IMR-90 (cell line): ENCODE data around the gene TLCD1.

Experiments used
- BHLHE40 ChIP-seq: fragments of 150-350 bp; IDR thresholded peaks from 2 replicates; pipeline ENCODE4 v1.6.1; 2016; ENCODE audit warnings: mild to moderate bottlenecking, low read depth, low read length
- CTCF ChIP-seq: conservative IDR thresholded peaks from 2 replicates; pipeline ENCODE4 v1.5.1; 2012; ENCODE audit warnings: mild to moderate bottlenecking, low read depth, low read length, improper control_type of control experiment
- MXI1 ChIP-seq: IDR thresholded peaks from 2 replicates; pipeline ENCODE4 v1.6.1; 2012; ENCODE audit warnings: low read depth, mild to moderate bottlenecking, low read length, moderate library complexity, borderline replicate concordance
- POLR2A ChIP-seq: IDR thresholded peaks from 2 replicates; pipeline ENCODE4 v1.6.1; 2012; ENCODE audit warnings: mild to moderate bottlenecking, low read depth, low read length

DNA sequence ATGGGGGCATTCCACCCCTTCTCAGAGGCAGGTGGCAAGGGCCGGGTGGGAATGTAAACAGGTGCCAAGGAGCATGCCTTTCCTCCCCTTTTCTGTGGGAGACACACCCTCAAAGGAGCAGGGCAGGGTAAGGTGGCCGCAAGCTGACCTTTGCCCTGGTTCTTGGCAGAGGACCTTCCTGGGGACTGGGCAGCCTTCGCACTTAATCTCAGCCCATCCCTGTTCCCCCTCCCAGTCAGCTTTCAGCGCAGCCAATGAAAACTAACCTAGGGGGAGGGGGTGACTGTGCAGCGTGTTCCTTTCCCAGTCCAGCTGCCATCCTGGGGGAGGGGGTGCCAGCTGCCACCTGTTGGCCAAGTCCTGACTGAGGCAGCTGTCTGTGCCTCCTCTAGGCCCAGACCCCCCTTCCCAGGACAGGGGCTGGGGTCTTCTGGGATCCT is 20.6 kb upstream of the TLCD1 start:
- TF ChIP-seq CTCF (no peak), POLR2A (0 out of 2 replicates have a peak, but pooled peaks have one; percentile 1), BHLHE40 (no peak), MXI1 (no peak)
